GM23248 (cell line): ENCODE data around the gene JPH2. TPM values are rescaled to one million over a fixed set of nuclear protein-coding genes. Genes with fewer than 3 reads are reported as not detected.

Experiments used
- DNase-seq: peaks from one replicate; pipeline ENCODE4 v3.0.0-alpha.2; 2015
- H2AFZ ChIP-seq: fragments of 200-600 bp; sonication (generic); 2 replicates; pipeline ENCODE4 v1.6.1; 2016; ENCODE audit warnings: antibody characterized with exemption
- H3F3A ChIP-seq: fragments of 200-600 bp; sonication (generic); 2 replicates; pipeline ENCODE4 v1.6.1; 2016; ENCODE audit warnings: mild to moderate bottlenecking, antibody characterized with exemption, mixed run types; ENCODE audit not compliant: insufficient read depth
- H3K27ac ChIP-seq: fragments of 200-600 bp; sonication (generic); 2 replicates; pipeline ENCODE4 v1.5.1; 2016; ENCODE audit warnings: mild to moderate bottlenecking
- H3K27me3 ChIP-seq: fragments of 200-600 bp; sonication (generic); replicated peaks from 2 replicates; pipeline ENCODE4 v1.6.1; 2016; ENCODE audit warnings: mild to moderate bottlenecking; ENCODE audit not compliant: insufficient read depth
- H3K36me3 ChIP-seq: fragments of 200-600 bp; sonication (generic); 2 replicates; pipeline ENCODE4 v1.6.1; 2016; ENCODE audit warnings: low read depth, mild to moderate bottlenecking
- H3K4me1 ChIP-seq: fragments of 200-600 bp; sonication (generic); 2 replicates; pipeline ENCODE4 v1.6.1; 2016; ENCODE audit warnings: mild to moderate bottlenecking; ENCODE audit not compliant: insufficient read depth
- H3K4me2 ChIP-seq: fragments of 200-600 bp; sonication (generic); one replicate; pipeline ENCODE4 v1.6.1; 2016; ENCODE audit warnings: mild to moderate bottlenecking; ENCODE audit not compliant: unreplicated experiment
- H3K4me3 ChIP-seq: fragments of 200-600 bp; sonication (generic); 2 replicates; pipeline ENCODE4 v1.5.1; 2016; ENCODE audit warnings: mild to moderate bottlenecking
- H3K79me2 ChIP-seq: fragments of 200-600 bp; sonication (generic); 2 replicates; pipeline ENCODE4 v1.6.1; 2016; ENCODE audit warnings: mild to moderate bottlenecking; ENCODE audit not compliant: insufficient read depth
- H3K9ac ChIP-seq: fragments of 200-600 bp; sonication (generic); 2 replicates; pipeline ENCODE4 v1.6.1; 2016; ENCODE audit warnings: mild to moderate bottlenecking
- H3K9me2 ChIP-seq: fragments of 200-600 bp; sonication (generic); 2 replicates; pipeline ENCODE4 v1.6.1; 2016; ENCODE audit warnings: mixed run types, mild to moderate bottlenecking, moderate library complexity; ENCODE audit not compliant: insufficient read depth
- H3K9me3 ChIP-seq: fragments of 200-600 bp; sonication (generic); one replicate; pipeline ENCODE4 v1.6.1; 2017; ENCODE audit warnings: low read depth
- H4K20me1 ChIP-seq: fragments of 200-600 bp; sonication (generic); 2 replicates; pipeline ENCODE4 v1.6.0; 2016; ENCODE audit not compliant: insufficient read depth
- EZH2 ChIP-seq: fragments of 200-600 bp; sonication (generic); IDR thresholded peaks from 2 replicates; pipeline ENCODE4 v1.6.1; 2018; ENCODE audit warnings: antibody characterized with exemption, mild to moderate bottlenecking; ENCODE audit not compliant: insufficient read depth, poor library complexity, severe bottlenecking
- EZH2phosphoT487 ChIP-seq: fragments of 200-600 bp; sonication (generic); IDR thresholded peaks from 2 replicates; pipeline ENCODE4 v1.6.1; 2018; ENCODE audit warnings: antibody characterized with exemption, moderate library complexity, mild to moderate bottlenecking, low read depth; ENCODE audit not compliant: insufficient read depth
- WGBS, 2 experiments: methylation state at CpG; one replicate each; pipeline ENCODE4 v1.1.6; 2015 to 2017; ENCODE audit warnings: low lambda C conversion rate in 2 of 2, low coverage in 1 of 2; ENCODE audit errors: missing lambda C conversion rate in 2 of 2; 5-methylcytosine and 5-hydroxymethylcytosine counted together
- in situ Hi-C: fragments of 300-500 bp; cut with MboI; formaldehyde crosslinking; loops from 2 replicates; pipeline ENCODE4 v1.15.0; 2020
- polyA plus RNA-seq: library from polyadenylated mRNA; unstranded; fragments of >200 nt; fragmentation: Nextera tagmentation; extraction: Ambion mirVana; gene quantifications from 2 replicates; pipeline ENCODE4 v1.2.1, GENCODE V29; 2016
- total RNA-seq: library from RNA; depleted of rRNA; stranded (reverse); fragments of >200 nt; shearing (Covaris generic); gene quantifications from 2 replicates; pipeline ENCODE4 v1.2.3, GENCODE V29; 2014

Gene JPH2
- total and polyA plus RNA-seq, 2 experiments from 2014 or later: 1.8 to 9.7 TPM

DNA sequence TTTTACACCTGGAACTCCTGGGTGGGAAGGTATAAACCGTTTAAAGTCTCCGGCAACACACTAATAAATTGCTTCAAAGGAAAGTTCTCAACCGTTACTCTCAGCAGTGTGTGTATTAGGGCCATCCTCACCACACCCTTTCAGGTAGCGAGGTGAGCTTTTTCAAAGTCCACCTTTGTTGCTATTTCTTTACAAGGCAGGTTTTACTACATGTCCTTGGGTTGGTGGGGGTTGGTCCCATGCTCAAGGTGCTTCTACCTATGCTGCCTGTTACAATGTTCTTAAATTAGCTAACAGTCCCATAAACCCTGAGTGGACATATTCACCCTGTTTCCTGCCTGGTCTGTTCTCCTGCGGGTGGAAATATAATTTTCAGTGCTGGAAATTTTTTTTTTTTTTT is 36.7 kb upstream of the JPH2 start:
- 56 to 58% methylated on average over 5 of the region's 5 CpGs for WGBS, 2 experiments
- no peaks in the 10 kb centered on the region for H4K20me1 ChIP-seq
- in situ Hi-C loops: loop anchor here (25.0 kb wide), 1 partner anchor 389 kb away; no protein-coding TSS in a partner anchor
- no peaks in the 10 kb centered on the region for H3K9me3 ChIP-seq
- no peaks in the 10 kb centered on the region for H3F3A ChIP-seq
- no peak for DNase-seq
- no peaks in the 10 kb centered on the region for H3K4me1 ChIP-seq
- H3K4me2 ChIP-seq: no peak overlapping the region
- no peak overlapping the region for H3K4me3 ChIP-seq
- no peak overlapping the region for H3K27ac ChIP-seq
- no peak overlapping the region for H3K9ac ChIP-seq
- H2AFZ ChIP-seq: no peak overlapping the region
- TF ChIP-seq EZH2phosphoT487: no peak
- TF ChIP-seq EZH2: no peak
- H3K9me2 ChIP-seq: no peaks in the 10 kb centered on the region
- no peaks in the 10 kb centered on the region for H3K79me2 ChIP-seq
- H3K27me3 ChIP-seq: no peaks in the 10 kb centered on the region
- H3K36me3 ChIP-seq: no peaks in the 10 kb centered on the region

DNA sequence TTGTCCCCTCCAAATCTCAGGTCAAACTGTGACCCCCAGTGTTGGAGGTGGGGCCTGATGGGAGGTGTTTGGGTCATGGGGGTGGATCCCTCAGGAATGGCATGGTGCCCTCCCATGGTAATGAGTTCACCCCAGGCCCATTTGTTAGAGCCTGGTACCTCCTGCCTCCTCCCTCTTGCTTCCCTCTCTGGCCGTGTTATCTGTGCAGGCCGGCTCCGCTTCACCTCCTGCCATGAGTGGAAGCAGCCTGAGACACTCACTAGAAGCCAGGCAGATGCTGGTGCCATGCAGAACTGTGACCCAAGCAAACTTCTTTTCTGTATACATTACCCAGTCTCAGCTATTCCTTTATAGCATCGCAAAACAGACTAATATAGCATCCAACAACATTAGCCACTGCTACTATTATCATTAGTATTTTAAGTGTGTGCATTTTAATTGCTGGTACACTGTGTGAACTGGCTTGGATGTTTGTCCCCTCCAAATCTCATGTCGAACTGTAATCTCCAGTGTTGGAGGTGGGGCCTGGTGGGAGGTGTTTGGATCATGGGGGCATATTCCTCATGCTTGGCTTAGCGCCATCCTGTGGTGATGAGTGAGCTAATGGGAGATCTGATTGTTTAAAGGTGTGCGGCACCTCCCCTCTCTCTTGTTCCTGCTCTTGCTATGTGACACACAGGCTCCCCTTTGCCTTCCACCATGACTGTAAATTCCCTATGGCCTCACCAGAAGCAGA is 35.8 kb upstream of the JPH2 start:
- no peaks in the 10 kb centered on the region for H3K27me3 ChIP-seq
- H3K4me3 ChIP-seq: no peak overlapping the region
- no peaks in the 10 kb centered on the region for H3F3A ChIP-seq
- no peaks in the 10 kb centered on the region for H3K36me3 ChIP-seq
- no peaks in the 10 kb centered on the region for H3K79me2 ChIP-seq
- in situ Hi-C loops: loop anchor here (25.0 kb wide), 1 partner anchor 390 kb away; no protein-coding TSS in a partner anchor
- no peaks in the 10 kb centered on the region for H3K9me2 ChIP-seq
- H2AFZ ChIP-seq: no peak overlapping the region
- WGBS, 2 experiments: 61 to 62% methylated on average over 7 of the region's 7 CpGs
- no peak for TF ChIP-seq EZH2phosphoT487
- TF ChIP-seq EZH2: no peak
- no peak overlapping the region for H3K27ac ChIP-seq
- no peak overlapping the region for H3K4me2 ChIP-seq
- H3K9ac ChIP-seq: no peak overlapping the region
- no peak for DNase-seq
- H3K9me3 ChIP-seq: no peaks in the 10 kb centered on the region
- no peaks in the 10 kb centered on the region for H3K4me1 ChIP-seq
- H4K20me1 ChIP-seq: no peaks in the 10 kb centered on the region

DNA sequence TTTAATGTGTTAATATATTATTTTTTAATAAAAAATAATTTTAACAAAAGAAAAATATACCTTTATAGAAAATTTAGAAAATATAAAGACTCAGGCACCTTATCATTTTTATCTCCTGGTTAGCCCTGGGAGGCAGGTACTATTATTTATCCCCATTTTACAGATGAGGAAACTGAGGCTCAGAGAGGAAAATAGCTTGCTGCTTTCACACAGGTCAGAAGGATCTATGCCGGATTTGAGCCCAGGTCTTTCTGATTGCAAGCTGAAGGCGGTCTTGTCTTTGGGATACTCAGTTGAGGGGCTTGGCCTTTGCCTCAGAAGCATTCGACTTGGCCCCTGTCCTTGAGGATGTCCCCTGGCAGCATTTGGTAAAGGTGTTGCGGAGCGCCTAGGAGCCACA is 35.0 kb upstream of the JPH2 start:
- no peak overlapping the region for H3K4me2 ChIP-seq
- DNase-seq: no peak
- H3K9me2 ChIP-seq: no peaks in the 10 kb centered on the region
- no peaks in the 10 kb centered on the region for H3K9me3 ChIP-seq
- H3F3A ChIP-seq: no peaks in the 10 kb centered on the region
- no peaks in the 10 kb centered on the region for H3K4me1 ChIP-seq
- no peak overlapping the region for H3K9ac ChIP-seq
- TF ChIP-seq EZH2phosphoT487 (no peak), EZH2 (no peak)
- H3K27ac ChIP-seq: no peak overlapping the region
- H3K36me3 ChIP-seq: no peaks in the 10 kb centered on the region
- 73 to 79% methylated on average over 5 of the region's 5 CpGs for WGBS, 2 experiments
- H3K79me2 ChIP-seq: no peaks in the 10 kb centered on the region
- no peaks in the 10 kb centered on the region for H4K20me1 ChIP-seq
- no peaks in the 10 kb centered on the region for H3K27me3 ChIP-seq
- H3K4me3 ChIP-seq: no peak overlapping the region
- H2AFZ ChIP-seq: no peak overlapping the region
- in situ Hi-C loops: loop anchor here (25.0 kb wide), 1 partner anchor 390 kb away; no protein-coding TSS in a partner anchor

DNA sequence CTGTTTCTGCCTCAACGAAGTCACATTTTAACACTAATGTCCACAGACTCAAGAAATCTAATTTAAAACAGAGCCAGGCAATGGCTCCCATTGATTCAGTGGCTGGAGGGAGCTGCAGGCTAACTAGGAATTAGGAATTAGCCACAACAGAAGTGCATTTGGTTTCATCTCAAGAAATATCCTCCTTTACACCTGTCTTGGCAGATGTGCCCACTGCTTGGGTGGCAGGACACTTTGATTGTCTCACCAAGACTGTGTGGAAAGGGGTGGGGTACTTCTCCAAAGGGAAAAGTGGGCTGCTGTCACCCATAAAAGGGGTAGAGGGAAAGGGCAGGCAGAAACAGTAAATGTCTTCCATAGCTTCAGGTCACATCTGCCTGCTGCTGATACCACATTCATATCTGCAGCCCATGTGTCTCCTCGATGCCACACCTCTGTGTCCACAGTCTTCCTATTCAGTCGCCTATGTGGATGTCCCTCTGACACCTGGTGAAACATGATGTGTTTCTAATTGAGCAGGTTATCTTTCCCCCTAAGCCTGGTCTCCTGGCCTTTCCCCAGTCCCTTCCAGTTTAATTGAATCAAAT is 34.5 kb upstream of the JPH2 start:
- Histone ChIP-seq H3K9me2 (no peaks in the 10 kb centered on the region), H3F3A (no peaks in the 10 kb centered on the region), H3K9ac (no peak overlapping the region), H3K27me3 (no peaks in the 10 kb centered on the region), H3K4me2 (no peak overlapping the region), H3K4me3 (no peak overlapping the region), H4K20me1 (no peaks in the 10 kb centered on the region), H3K4me1 (no peaks in the 10 kb centered on the region), H3K79me2 (no peaks in the 10 kb centered on the region), H2AFZ (no peak overlapping the region), H3K36me3 (no peaks in the 10 kb centered on the region), H3K27ac (no peak overlapping the region), H3K9me3 (no peaks in the 10 kb centered on the region)
- no peak for DNase-seq
- in situ Hi-C loops: loop anchor here (25.0 kb wide), 1 partner anchor 391 kb away; no protein-coding TSS in a partner anchor
- WGBS, 2 experiments: 63 to 75% methylated on average over 3 of the region's 3 CpGs
- TF ChIP-seq EZH2 (no peak), EZH2phosphoT487 (no peak)
